HG03521 (cell line): Measurements from ENCODE around the gene SAMD8.
"Not testable (repeated sequence)": the region's sequence is repeated elsewhere in the genome, so short reads cannot be mapped to it uniquely, and the experiment has no call there.

Experiments used
- ATAC-seq: cut with Tn5 transposase; IDR thresholded peaks from one replicate; pipeline ENCODE4 v1.9.1; 2021; ENCODE audit warnings: mild to moderate bottlenecking, moderate library complexity; ENCODE audit not compliant: unreplicated experiment

SAMD8 gene

DNA sequence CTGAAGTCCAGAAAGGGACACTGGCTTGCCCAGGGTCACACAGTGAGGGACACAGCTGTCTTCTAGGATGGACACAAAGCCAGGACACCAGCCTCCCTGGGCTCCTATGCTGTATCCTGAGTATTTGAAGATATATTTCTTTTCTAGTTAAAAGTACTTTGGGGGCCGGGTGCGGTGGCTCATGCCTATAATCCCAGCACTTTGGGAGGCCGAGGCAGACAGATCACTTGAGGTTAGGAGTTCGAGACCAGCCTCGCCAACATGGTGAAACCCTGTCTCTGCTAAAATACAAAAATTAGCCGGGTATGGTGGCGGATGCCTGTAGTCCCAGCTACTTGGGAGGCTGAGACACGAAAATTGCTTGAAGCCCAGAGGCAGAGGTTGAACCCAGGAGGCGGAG lies 4.6 kb upstream of the SAMD8 start:
- not testable (repeated sequence) for ATAC-seq

DNA sequence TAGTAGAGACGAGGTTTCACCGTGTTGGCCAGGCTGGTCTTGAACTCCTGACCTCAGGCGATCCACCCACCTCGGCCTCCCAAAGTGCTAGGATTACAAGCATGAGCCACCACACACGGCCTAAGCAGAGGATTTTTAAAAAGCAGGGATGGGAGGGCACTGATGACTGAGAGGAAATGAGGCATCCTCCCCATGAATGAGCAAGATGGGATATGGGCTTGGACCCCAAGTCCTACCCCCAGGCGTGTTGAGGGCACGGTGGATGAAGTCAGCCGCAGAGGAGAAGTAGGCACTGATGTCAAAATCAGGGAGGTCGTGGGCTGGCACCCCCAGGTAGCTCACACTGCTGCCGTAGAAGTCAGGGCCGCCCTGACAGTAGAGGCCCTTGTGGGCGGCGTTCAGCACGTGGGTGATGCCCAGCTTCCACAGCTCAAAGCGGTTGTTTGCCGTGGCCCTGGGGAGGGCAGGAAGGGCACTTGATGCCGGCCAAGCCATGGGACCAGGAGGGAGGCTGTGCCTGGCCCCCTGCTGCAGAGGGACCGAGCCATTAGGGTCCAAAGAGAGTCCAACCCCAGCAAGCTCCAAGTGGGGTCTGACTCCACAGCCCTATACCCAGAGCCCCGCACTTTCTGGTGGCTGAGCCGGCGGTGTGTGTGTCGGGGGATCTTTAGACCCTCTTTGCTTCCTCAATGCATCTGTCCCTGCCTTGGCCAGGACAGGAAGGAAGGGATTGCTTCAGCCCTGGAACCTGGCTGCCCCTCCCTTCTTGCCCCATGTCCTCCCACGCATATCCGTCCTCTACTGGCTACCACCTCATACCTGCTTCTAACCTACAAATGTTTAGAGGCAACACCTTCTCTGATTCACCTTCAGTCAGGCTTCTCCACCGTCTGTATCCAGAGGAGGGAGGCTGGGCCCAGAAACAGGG lies 3.4 kb upstream of the SAMD8 start:
- ATAC-seq = no peak

DNA sequence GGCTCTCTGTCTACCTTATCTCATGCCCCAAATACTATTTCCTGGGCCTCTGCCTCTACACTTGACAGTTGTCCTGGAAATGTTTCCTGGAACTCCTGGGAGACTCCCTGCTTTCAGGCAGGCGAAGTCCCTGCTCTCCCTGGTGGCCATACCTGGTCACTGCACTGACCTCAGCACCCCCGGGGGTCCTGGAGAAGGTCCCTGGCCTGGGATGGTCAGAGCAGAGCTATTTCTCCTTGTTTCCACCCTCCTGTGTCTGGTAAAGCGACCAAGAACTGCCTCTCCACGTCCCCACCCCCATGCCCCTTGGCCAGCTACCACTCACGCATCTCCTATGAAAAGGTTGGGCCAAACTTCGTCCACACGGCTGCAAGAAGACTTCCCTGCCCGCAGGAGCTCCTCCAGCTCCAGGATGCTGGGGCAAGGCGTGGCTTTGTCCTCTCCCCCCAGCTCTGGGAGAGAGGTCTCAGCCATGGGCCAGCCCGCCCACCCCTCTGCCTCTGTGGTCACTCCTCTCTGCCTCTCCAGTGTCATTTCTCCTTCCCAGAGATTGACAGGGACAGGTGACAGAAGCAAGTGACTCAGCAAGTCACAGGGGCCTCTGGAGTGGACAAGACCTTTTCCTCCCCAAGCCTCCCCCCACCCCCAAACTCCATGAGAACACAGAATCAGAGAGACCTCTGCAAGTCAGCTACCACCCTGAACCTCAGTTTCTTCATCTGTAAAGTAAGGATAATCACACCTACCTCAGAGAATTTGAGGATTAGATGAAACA lies 2.6 kb upstream of the SAMD8 start:
- no peak for ATAC-seq

DNA sequence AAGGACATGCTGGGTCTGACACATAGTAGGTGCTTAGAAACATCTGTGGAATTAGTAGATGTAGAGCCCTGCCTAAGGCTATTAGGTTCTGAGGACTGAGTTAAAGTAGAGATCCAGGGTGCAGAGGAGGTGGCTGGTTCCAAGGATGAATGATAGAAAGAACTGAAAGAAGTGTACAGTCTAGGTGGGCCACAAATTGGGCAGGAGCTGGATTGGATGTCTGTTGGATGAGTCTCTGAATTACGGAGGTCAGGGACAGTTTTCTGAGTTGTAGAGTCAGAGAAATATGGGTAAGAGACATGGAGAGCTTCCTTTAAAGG lies 2.0 kb upstream of the SAMD8 start:
- no peak for ATAC-seq

DNA sequence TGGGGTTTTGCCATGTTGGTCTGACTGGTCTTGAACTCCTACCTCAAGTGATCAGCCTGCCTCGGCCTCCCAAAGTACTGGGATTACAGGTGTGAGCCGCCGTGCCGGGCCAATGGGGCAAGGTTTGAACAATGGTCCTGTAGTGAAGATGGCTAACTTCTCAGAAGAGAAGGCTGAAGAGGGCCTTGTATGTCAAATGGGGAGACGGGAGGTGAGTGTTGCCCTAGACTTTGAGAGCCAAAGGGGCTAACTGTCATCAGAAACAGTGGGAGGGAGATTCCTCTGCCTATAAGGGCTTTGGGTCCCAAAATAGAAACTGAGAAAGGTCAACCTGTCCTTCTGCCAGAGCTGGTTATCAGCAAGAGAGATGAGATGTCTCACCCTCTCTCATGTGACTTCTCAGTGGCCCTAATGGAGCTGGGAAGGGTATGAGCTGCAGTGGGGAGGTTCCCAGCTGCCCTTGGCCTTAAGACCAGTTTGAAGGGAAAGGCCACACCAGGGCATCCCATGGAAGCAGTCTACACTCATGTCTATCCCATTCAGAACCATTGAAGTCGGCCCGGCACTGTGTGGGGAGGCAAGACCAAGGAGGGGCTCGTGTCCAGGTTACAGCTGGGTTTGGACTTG lies 1.3 kb upstream of the SAMD8 start:
- ATAC-seq = no peak

DNA sequence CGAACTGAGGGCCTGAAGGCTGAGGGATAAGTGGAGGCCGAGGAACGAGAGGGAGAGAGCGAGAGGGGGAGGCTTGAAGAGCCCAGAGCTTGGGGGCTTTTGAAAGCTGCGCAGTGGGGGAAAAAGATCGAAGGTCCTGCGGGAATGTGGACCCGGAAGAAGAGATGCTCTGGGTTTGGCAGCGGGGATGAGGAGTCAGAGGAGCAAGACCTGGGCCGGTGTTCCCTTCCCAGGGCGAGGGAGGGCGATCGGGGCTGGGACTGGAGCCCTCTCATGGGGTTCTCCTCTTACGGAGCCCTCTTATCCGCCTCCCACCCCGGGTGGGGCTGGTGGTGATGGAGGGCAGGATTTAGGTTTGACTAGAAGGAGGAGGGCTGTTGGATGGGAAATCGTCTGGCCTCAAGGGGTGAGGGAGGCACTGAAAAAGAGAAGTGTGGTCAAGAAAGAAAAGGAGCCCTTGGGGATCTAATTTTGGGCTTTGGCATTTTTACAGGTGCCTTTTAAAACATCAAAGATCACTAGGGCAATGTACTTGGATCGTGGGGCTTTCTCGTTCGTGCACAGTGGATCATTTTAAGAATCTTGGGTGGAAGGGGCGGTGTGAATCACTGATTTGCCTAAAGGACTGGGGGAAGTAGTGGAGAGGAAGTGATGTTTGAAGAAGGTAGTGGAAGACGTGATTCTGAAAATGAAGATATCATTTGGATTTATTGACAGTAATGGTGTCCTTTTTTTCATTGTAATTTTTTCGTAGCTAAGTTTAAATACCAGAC lies 637 bp downstream of the SAMD8 start:
- ATAC-seq = peak; percentile 11

DNA sequence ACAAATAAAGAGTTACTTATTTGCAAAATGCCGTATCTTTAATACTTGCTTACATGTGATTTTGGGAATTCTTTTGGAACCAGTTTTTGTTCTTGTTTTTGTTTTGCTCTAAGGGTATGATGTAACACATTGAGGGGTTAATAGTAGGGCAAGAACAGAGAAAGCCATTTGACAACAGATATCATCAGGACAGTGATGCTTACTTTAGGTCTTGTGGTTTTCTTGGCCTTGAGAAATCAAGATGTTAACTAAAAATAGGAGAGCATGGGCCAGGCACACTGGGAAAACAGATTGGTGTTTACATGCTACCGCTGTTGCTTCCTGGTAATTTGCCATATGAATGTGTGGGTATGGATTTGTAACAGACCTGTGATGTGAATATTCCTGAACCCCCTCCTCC lies 3.7 kb downstream of the SAMD8 start:
- no peak for ATAC-seq

DNA sequence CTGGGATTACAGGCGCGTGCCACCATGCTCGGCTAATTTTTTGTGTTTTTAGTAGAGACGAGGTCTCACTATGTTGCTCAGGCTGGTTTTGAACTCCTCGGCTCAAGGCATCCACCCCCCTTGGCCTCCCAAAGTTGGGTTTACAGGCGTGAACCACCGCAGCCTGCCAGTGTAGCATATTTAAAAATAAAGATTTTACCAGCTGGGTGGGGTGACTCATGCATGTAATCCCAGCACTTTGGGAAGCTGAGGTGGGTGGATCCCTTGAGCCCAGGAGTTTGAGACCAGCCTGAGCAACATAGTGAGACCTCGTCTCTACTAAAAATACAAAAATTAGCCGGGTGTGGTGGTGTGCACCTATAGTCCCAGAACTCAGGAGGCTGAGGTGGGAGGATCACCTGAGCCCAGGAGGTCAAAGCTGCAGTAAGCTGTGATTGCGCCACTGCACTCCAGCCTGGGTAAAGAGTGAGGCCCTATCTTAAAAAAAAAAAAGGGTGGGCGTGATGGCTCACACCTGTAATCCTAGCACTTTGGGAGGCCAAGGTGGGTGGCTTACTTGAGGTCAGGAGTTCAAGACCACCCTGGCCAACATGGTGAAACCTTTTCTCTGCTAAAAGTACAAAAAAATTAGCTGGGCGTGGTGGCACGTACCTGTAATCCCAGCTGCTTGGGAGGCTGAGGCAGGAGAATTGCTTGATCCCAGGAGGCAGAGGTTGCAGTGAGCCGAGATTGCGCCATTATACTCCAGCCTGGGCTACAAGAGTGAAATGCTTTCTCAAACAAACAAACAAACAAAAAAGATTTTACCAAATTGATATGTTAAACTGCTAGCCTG lies 5.7 kb downstream of the SAMD8 start:
- not testable (repeated sequence) for ATAC-seq

DNA sequence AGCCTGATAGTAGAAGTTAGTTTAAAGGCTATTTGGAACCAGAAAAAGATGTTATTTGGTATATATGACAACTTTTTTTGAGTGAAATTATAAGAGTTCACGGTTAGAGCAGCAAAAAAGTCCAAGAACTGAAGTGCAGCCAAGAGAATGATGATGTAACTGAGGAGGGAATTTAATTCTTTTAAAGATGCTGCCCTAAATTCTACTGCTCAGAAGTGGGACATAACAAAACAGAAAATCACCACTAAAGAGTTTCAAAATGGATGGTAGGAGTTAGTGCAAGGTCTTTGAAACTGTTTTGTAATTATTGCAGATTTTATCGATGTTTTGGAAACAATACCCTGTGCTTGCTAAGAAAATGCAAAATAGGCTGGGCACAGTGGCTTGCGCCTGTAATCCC lies 6.5 kb downstream of the SAMD8 start:
- ATAC-seq = no peak

DNA sequence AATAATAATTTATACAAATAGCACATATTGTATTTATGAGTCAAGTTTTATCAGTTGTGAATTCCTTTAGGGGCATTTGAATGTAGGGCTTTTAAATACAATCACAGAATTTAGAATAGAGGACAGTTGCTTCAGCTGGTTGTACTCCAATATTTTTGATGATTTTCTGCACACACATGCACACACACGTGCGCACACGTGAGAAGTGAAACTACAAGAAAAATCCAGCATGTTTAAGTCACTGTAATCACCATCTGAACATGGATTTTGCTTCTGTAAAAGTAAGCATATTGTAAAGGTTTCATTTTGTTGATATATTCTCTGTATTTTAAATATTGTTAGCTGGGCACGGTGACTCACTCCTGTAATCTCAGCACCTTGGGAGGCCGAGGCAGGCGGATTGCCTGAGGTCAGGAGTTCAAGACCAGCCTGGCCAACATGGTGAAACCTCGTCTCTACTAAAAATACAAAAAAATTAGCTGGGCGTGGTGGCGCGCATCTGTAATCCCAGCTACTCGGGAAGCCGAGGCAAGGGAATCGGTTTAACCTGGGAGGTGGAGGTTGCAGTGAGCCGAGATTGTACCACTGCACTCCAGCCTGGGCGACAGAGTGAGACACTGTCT lies 8.1 kb downstream of the SAMD8 start:
- not testable (repeated sequence) for ATAC-seq

DNA sequence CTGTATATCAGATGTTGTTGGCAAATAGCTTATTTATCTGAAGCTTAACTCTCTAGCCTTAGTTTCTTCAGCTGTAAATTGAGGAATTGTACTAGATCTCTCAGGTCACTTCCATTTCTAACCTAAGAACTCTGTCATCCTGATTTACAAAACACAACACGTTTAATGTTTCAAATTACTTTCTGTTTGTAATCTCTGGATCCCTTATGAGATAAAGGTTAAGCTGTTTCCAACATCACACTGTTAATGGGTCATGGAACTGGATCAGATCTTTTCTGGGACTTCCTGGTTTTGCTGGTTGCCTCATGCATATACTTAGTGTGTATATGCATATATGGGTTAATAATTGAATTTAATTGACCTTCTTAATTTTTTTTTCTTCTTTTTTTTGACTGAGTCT lies 9.9 kb downstream of the SAMD8 start:
- ATAC-seq = no peak

DNA sequence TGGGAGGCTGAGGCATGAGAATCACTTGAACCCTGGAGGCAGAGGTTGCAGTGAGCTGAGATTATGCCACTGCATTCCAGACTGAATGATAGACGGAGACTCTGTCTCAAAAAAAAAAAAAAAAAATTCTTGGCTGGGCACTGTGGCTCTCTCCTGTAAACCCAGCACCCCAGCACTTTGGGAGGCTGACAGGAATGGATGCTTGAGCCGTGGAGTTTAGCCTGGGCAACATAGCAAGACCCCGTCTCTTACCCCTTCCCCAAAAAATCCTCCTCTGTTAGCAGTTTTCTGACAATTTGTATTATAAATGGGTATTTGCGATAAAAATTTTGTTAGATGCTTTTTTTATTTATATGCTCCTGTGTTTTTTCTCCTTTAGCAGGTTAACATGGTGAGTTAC lies 11.0 kb downstream of the SAMD8 start:
- no peak for ATAC-seq

DNA sequence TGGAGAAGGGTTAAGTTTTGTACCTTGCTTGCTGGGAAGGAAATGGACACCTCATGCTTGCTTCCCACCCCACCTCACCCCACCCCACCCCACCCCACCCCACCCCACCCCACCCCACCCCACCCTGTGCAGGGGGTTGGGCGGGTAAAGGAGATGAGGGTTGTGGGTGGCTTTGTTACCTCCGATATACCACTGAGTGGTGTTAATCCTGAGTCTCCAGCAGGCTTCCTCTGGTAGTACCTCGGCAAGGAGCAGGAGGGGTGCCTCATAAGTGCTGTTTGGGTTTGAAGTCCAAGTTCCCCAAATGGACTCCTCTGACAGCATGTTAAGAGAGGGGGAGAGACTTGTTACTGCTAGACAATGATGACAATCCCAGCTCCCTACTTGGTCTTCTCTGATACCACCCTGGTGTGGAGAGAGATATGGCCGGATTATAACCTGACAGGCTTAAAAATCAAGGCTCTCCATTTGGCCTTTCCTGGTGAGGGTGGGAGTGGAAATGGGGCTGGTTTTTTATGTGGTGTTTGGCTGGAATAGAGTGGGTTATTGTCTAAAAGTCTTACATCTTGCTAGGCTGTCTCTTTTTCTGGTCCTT lies 11.7 kb downstream of the SAMD8 start:
- no peak for ATAC-seq

DNA sequence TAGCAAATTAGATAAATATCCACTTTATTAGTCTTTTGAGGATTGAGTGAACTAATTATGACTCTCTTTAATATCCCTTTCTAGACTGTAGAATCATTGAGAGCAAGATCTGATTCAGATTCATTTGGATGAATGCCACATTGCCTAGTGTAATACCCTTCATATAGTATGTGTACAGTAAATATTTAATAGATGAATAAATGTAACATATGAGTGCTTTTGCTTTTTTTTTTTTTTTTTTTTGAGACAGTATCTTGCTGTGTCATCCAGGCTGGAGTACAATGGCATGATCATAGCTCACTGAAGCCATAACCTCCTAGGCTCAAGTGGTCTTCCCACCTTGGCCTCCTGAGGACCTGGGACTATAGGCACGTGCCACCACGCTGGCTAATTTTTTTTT lies 14.8 kb downstream of the SAMD8 start:
- no peak for ATAC-seq

DNA sequence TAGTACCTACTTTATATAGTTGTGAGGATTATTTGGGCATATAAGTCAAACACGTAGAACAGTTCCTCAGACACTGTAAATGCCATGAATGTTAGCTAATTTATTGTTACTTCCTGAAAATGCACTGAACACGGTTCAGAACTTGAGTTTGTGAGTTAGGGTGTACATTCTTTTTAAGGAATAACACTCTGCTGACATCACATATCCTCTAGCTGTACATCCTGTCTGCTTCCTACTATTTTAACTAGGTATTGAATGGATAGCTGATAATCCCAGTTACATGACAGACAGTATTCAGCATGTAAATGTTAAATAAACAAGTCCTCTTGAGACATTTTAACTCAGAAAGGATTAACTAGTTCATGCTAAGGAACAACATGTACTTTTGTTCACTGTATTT lies 16.0 kb downstream of the SAMD8 start:
- no peak for ATAC-seq

DNA sequence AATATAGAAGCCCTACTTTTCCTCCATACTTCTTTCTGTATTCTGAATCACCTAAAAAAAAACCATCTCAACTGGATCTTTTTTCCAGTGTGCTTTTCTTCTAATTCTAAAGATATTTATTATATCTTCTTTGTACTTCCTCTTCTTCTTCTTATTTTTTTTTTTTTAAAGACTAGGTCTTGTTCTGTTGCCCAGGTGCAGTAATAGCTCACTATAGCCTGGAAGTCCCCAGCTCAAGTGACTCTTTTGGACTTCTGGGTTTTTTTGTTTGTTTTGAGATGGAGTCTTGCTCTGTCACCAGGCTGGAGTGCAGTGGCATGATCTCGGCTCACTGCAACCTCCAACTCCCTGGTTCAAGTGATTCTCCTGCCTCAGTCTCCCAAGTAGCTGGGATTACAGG lies 17.5 kb downstream of the SAMD8 start:
- not testable (repeated sequence) for ATAC-seq

DNA sequence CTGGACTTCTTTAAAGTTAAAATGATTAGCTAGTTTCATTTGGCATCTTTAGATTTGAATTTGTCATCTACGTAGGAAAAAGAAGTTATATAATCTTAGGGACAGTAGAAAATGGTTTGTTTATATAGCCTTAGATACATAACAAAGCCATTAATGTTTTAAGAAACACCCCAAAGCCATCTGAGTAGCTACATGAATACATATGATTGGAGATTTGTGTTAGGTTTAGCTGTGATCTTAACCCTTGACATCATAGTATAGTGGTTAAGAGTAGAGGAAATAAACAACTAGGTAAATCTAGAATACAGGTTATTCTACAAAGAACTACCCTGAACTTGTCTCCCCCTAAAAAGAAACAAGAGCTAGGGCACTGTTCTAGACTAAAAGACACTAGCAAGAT lies 18.1 kb downstream of the SAMD8 start:
- no peak for ATAC-seq

DNA sequence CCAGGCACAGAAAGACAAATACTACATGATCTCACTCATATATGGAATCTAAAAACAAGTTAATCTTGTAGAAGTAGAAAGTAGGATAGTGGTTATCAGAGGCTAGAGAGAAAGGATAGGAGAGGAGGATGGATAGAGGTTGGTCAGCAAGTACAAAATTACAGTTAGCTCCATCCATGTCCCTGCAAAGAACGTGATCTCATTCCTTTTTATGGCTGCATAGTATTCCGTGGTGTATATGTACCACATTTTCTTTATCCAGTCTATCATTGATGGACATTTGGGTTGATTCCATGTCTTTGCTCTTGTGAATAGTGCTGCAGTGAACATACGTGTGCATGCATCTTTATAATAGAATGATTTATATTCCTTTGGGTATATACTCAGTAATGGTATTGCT lies 22.2 kb downstream of the SAMD8 start:
- not testable (repeated sequence) for ATAC-seq

DNA sequence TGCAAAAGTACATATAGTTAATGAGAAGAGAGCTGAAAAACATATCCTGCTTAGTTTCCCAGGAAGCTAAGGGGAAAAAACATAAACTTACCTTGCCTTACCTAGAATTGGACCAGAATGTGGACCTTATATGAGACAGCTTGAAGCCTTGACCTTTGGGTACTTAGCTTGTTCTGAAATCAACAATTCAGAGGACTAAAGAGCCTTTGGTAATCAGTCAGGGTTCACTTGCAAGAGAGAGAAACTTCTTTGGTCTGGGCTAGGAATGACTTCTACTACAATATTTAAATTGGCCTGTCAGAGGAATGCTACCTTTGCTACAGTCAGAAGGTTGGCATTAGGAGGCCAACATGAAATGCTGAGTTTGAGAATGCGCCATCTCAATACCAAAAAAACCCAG lies 24.9 kb downstream of the SAMD8 start:
- ATAC-seq = no peak
